ELR (cell line): ENCODE data around the gene TK1.
"Not testable (repeated sequence)": the region's sequence is repeated elsewhere in the genome, so short reads cannot be mapped to it uniquely, and the experiment has no call there.

Experiments
- DNase-seq: peaks from one replicate; pipeline ENCODE4 v3.0.0-alpha.2; 2015; ENCODE audit warnings: low read depth

The TK1 gene

DNA sequence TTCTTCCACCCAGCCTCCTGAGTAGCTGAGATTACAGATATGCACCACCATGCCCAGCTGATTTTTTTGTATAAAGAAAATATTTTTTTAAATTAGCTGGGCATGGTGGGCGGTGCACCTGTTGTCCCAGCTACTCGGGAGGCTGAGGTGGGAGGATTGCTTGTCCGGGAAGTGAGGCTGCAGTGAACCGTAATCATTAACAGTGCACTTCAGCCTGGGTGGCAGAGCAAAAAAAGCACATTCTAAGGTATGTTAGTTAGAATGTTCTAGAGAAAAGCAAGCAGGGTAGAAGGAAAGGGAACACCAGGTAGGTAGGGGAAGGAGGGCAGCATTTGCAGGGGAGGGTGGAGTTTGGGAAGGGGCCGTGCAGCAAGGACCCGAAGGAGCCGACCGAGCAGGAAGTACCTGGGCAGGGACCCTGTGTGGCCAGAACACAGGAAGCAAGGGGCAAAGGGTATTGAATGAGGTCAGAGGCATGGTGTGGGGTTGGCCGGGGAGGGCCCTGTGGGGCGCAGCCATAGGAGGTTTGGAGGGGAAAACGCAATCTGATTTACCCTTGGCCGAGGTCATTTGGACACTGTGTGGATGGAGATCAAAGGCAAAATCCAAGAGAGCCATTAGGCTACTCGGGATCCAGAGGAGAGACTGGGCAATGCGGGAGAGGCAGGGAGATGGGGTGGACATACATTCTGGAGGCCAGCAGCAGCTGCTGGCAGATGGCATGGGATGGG, 38.4 kb downstream of the TK1 start:
- no peak for DNase-seq

DNA sequence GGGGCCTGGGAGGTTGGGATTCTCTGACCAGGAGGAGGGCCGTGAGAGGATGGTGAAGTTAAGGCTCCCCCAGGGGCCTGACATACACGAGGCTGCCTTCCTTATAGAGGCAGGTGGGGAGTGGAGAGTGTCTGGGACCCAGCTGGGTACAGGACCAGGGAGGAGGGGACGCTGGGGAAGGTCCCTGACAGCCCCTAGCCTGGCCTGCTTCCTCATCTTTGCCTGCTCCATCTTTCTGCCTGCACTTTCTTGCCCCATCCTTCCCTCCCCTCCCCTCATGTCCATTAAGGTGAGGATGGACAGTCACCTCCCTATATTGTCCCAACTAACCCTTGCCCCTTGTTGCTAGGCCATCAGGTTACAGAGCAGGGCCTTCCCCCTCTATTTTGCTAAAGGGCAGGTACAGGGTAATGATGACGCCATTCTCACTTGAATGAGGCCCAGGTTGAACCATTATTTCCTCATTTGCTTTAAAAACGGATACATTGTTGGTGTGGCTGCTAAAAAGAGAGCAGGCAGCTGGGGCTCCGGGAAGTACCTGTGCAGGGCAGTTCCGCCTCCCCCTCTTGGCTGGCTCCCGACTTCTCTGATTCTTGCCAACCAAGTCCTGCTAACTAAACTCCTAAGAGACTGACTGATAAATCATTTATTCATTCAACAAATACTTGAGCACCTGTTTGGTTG, 39.4 kb downstream of the TK1 start:
- no peak for DNase-seq

DNA sequence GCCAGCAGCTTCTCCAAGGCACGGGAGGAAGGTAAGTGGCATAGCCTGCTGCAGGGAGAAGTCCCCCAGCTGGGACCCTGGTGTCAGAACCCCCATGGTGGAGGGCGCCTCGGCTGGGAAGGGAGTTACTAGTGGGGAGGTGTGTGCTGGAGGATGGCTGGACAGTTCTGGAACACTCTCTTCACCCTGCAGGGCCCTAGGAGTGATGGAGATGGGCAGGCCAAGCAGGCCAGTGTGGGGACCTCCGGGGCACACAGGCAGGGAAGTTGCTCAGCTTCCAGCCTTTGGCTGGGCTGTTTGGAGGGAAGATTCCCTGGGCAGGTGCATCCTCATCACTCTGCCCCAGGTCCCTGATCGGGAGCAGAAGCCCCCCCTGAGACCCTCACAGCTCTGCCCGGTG, 40.0 kb downstream of the TK1 start:
- DNase-seq: no peak

DNA sequence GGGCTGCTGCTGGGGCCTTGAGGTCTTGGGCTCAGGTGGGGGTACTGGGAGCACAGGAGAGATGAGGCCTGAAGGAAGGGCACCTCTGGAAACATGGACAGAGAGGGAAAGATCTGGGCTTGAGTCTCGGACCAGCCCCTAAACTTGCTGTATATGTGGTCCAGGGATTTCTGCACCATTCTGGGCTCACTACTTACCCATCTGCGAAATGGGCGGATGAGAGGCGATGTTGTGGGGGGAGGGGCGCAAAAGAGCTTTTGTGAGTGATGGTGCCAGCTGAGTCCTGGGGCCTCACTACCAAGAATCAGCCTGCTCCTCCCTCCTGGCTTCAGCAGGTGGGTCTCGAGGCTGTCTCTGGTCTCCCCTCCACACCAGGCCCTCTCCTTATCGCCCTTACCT, 40.4 kb downstream of the TK1 start:
- DNase-seq: no peak

DNA sequence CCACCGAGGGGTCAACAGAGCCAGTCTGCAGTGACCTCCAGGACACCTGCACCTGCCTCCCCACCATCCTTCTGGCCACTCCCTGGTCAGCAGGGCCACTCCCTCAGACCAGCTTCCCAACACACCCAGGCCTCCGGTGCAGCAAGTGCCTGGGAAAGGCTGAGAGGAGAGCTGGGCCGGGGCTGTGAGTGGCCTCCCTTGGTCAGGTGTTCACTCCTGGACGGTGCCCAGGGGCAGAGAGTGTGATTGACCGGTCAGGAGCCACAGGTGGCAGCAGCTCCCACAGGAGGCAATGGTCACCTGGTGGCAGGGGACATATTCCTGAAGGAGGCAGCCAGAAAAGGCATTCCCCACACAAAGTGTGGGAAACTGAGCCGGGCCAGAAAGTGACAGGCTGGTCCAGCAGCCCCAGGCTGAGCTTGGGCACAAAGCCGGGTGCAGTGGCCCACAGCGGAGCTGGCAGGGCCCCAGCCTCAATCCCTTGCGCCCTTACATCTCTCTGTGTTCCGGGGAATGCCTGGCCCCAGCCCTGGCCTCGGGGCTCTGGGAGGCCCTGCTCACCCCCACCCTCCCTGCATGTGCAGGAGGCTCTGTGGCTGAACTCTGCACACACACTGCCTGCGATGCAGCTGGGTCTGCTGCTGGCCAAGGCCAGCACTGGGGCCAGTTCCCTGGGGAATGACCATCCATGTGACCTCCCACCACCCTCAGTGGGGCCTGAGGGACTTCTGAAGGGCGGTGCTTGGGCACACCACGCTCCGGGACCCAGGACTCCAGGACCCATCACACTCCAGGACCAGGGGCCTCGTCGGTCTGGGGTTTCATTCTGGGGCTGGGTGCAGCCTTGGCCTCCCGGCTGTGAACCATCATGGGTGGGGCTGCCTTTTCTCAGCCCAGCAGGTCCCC, 41.9 kb downstream of the TK1 start:
- no peak for DNase-seq

DNA sequence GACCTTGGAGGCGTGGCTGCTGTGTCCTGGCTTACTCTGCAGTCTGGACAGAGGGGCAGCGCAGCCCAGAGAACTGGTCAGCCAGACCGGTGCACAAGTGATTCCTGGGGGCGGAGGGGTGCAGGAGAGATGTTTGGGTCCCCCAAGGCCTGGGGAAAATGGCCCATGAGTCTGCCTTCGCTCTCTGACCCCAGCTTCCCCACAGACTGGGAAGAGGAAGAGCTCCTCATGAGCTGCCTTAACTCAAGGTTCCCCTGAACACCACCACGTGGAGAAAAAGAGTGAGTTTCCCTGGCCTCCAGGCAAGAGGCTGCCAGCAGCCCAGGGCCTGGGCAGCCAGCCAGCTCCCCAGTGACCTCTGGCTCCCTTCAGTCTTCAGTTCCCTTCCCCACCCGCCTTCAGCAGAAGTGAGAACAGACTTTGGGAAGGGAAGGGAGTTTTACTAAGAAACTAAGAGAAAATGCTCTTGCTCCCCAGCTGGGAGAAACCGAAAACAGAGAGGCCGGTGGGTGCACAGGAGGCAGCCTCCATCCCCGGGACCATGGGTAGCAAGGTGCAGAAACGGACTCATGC, 42.6 kb downstream of the TK1 start:
- DNase-seq: peak; percentile 73

DNA sequence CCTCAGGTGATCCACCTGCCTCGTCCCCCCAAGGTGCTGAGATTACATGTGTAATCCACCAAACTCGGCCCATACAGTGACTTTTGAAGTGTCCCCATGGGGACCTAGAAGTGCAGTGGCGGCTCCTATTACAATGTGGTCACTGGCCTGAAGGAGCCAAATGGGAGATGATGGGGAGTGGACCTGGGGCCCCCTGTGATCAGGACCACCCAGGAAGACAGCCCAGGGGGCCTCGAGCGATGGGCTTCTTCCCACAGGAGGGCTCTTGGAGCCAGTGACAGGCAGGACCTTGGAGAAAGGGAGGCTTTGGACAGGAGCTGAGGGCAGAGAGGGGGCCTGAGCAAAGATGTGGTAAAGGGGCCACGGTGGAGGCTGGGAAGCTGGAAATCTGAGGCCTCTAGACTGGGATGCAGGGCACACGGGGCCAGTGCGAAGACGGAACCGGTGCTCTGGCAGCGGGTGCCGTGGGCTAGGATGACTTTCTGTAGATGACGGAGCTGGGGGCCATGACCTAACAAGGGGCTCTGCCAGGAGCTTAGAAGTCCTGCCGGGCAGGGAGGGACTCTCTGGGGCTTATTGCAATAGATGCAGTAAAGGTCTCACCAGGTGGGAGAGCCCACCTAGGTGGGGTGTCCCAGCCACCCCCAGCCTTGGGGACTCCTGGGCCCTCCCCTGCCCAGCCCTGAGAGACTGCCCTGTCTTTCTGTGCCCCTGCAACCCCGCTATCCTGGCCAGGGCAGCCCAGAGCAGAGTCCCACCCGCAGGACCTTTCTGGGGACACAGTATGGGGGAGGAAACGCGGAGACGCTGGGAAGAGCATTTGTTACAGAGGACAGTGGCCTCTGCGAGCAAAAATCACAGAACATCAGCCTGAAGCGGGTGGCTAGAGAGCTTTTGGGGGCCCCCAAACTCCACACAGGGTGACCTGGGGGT, 43.4 kb downstream of the TK1 start:
- DNase-seq: no peak

DNA sequence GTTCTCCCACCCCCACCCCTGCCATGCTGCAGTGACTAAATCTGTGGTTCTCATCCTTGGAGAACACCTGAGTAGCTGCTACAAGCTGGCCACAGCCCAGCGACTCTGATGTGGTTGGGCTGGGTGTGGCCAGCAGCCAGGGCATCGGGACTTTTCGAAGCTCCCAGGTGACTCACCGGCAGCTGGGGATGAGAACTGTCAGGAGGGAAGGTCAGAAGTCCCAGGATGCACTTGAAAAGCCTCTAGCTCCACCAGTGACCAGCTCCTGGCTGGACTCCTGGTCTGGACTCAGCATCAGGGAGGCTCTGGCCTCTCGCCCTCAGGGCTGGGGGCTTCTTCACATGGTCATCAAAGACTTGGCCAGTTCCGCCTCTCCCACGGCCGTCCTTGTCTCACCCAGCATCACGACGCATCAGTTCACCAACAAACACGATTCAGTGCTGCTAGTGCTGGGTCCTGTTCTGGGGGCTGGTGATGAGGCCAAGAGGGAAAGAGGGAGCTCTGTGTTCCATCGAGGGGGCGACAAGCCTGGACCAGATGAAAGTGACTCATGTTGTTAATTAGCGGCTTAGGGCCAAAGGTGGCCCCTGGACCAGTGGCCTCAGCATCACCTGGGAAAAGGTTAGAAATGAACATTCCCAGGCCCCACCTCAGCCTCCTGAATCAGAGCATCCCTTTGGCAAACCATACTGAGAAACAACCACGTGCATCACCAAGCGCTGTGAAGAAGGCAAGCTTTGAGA, 44.6 kb downstream of the TK1 start:
- peak; percentile 85 for DNase-seq

DNA sequence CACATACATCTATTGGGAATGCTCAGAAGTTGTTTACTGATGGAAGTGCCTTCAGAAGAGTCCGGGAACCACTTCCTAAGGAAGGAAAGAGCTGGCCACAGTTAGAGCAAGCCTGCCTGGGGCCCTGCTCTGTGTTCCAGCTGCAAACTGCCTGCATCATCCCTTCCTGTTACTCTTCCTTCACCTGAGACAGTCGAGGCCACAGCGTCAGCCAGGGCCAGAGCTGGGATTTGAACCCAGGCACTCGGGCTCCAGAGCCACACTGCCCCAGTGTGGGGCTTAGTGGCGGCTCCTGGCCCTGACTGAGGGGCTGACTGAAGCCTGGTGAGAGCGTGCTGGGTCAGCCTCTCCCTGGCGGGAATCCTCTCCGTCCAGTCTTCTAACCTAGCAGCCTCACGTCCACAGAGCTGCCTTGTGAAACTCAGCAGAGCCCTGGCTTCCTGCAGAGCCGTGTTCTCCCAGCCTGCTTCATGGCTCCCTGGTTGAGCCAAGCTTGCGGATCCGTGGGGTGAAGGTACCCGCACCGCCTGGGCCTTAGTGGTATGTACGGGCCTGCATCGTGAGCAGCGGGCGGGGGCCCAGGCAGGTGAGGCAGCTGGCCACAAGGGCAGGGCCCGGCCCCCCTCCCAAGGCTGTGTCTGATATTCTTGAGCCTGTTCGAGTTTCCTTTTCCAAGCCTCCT, 45.3 kb downstream of the TK1 start:
- no peak for DNase-seq

DNA sequence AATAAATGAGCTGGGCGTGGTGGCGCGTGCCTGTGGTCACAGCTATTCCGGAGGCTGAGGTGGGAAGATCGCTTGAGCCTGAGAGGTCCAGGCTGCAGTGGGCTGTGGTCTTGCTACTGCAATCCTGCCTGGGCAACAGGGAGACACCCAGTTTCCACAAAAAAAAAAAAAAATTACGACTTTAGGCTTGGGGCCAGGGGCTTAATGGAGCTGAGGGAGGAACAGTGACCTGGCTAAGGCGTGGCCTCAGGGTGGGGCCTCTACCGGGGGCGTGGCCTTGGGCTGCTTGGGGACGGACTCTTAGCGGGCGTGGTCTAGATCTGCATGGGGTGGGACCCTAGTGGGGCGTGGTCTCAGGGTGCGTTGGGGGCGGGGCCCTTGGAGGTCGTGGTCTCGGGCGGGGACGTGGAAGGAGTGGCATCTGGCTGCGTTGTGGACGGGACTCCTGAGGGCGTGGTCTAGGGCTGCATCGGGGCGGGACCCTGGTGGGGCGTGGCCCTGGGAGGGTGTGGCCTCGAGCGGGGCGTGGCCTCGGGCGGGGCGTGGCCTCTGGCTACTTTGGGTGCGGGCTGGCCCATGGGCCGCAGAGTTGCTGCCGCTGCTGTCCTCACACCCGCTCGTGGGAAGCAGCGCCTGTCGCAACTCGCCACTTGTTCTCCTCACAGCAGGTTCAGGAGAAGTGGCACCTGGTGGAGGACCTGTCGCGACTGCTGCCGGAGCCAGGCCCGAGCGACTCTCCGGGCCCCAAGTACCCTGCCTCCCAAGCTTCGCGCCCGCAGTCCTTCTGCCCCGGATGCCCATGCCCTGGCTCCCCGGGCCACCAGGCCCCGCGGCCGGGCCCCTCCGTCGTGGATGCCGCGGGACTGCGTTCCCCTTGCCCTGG, 46.4 kb downstream of the TK1 start:
- DNase-seq: peak; percentile 91

DNA sequence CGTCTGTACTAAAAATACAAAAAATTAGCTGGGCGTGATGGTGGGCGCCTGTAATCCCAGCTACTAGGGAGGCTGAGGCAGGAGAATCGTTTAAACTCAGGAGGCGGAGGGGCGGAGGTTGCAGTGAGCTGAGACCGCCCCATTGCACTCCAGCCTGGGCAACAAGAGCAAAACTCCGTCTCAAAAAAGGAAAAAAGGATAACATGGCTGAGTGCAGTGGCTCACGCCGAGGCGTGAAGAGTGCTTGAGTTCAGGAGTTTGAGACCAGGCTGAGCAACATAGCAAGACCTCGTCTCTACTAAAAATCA, 47.0 kb downstream of the TK1 start:
- DNase-seq: not testable (repeated sequence)

DNA sequence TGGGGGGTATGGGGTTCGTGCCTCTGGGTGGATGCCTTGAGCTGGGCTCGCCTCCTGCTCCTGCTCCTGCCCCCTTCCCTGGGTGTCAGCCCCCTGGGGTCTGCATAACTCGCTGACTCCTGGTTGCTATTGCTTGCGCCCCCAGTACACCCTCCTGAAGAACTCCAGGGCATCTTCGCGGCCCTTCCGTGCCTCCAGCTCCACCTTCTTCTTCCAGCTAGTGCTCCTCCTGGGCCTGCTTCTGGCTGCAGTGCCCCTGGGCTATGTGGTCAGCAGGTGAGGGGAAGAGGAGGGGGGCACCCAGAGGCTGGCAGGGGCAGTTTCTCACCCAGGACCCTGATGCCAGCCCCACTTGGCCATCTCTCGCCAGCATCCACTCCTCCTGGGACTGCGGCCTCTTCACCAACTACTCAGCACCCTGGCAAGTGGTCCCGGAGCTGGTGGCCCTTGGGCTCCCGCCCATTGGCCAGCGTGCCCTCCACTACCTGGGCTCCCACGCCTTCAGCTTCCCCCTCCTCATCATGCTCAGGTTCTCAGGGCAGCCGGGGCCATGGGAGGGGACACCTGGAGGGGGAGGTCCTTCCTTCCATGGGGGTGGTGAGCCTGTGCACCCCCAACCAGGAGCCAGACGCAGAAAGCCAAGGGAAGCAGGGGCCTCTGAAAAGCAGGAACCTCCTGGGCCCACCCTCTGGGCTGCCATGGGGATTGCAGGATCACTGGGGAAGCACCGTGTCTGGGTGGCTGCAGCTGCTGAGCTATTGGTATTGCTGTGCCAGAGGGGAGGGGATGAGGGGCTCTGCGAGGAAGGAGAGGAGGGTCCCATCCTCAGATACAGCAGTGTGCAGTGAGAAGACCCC, 48.4 kb downstream of the TK1 start:
- DNase-seq: no peak

DNA sequence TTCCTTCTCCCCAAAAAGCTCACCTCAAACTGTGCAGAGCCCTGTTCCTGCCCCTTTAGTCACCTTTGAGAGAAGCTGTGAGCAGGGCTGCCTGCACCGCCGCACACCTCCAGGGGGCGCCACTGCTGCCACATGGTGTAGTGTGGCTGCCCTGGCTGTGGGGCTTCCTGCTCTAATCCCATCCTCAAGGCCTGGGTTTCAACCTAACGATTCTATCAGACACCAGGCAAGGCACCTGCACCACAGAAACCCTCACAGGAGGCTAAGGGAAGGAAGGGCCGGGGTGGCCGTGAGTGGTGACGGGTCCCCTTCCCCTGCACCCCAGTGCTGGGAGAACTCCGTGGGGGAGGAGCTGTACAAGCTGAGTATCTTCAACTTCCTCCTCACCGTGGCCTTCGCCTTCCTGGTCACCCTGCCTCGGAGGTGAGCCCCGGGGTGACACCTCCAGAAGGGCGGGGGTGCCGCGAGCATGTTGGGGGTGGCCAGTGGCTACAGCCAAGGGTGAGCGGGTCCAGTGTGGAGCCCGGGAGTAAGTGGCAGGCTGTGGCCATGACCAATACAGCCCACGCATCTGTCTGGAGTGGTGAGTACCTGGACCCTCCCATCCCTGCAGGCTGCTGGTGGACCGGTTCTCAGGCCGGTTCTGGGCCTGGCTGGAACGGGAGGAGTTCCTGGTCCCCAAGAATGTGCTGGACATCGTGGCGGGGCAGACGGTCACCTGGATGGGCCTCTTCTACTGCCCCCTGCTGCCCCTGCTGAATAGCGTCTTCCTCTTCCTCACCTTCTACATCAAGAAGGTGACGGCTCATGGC, 49.3 kb downstream of the TK1 start:
- DNase-seq: no peak

DNA sequence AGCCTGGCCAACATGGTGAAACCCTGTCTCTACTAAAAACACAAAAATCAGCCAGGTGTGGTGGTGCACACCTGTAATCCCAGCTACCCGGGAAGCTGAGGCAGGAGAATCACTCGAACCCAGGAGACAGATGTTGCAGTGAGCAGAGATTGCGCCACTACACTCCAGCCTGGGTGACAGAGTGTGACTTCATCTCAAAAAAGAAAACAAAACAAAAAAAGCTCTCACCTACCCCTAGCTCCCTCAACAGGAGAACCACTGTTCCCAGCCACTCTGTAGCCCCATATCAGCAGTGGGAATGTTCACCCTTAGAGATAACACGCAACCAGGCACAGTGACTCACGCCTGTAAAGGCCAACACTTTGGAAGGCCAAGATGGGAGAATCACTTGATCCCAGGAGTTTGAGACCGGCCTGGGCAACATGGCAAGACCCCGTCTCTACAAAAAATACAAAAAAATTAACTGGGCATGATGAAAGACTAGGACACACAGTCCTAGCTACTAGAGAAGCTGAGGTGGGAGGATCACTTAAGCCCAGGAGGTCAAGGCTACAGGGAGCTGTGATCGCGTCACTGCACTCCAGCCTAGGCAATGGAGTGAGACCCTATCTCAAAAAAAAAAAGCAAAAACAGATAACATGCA, 50.9 kb downstream of the TK1 start:
- no peak for DNase-seq

DNA sequence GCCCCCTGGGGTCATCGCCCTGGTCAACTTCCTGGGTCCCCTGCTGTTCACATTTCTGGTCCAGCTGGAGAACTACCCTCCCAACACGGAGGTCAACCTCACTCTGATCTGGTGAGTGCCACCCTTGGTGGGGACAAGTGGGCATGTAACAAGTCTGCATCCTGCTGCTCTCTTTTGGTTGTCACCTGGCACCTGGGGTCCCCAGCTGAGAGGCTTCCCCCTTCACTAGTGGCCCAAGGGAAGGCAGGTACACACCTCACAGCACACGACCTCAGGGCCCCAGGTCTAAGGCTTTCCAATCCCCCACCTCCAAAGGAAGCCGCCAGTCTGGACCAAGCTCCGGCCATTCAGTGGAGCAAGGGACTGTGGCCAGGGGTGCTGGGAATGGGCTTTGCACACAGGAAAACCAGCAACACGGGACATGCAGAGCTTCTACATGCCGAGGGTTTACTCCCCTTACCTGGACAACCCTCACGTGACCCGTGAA, 51.9 kb downstream of the TK1 start:
- no peak for DNase-seq
